HCT116 (cell line): ENCODE data around the gene ARHGDIG. TPM values are rescaled to one million over a fixed set of nuclear protein-coding genes. Genes with fewer than 3 reads are reported as not detected.

ENCODE experiments used
- ATAC-seq: fragments of 200-7000 bp; cut with Tn5 transposase; 2 replicates; pipeline ENCODE4 v1.9.1; 2020; ENCODE audit warnings: mild to moderate bottlenecking, moderate library complexity
- BruUV-seq: library from RNA; stranded (reverse); fragments of 400-500 nt; replicated peaks from 2 replicates; lab custom pipeline; 2021; lab: Mats Ljungman, UMichigan
- CTCF ChIA-PET: fragments of 300-600 bp; sonication (Branson Sonifier 250); formaldehyde crosslinking; loops from one replicate; lab custom pipeline; 2021; ENCODE audit warnings: antibody characterized with exemption; lab: Charles Lee
- POLR2A ChIA-PET: fragments of 300-600, 350-600 bp; sonication (Branson Sonifier 250); formaldehyde crosslinking; loops from one replicate; lab custom pipeline; 2021; ENCODE audit warnings: antibody characterized with exemption; lab: Charles Lee
- RAD21 ChIA-PET, 2 experiments: fragments of 300-600 bp; sonication (Branson Sonifier 250); formaldehyde crosslinking; loops; one replicate each; lab custom pipeline; 2023; ENCODE audit warnings: low total read pairs in 2 of 2; ENCODE audit not compliant: uncharacterized antibody in 2 of 2, unreplicated experiment in 2 of 2, low non-redundant PET in 1 of 2; lab: Charles Lee
- DNase-seq: peaks from one replicate; pipeline ENCODE4 v3.0.0-alpha.2; 2010; ENCODE audit warnings: low read depth, low spot score
- H2AFZ ChIP-seq: fragments of 200-600 bp; shearing (Covaris generic), sonication (generic); 2 replicates; pipeline ENCODE4 v1.6.1; 2017; ENCODE audit warnings: low read depth, mixed run types, mixed read lengths, antibody characterized with exemption, low read length; ENCODE audit not compliant: poor library complexity, severe bottlenecking
- H3K27ac ChIP-seq: 2 replicates; pipeline ENCODE4 v1.5.1; 2012; ENCODE audit warnings: low read depth, low read length
- H3K27me3 ChIP-seq: fragments of 200-600 bp; sonication (generic); 2 replicates; pipeline ENCODE4 v1.6.1; 2016; ENCODE audit warnings: mixed run types, low read length, mixed read lengths; ENCODE audit not compliant: insufficient read depth
- H3K36me3 ChIP-seq, 2 experiments: fragments of 200-500 bp in 1 of 2; fragments of 200-600 bp in 1 of 2; sonication (Bioruptor generic) in 1 of 2; sonication (generic) in 1 of 2; 2 replicates each; pipeline versions ENCODE4 v1.5.1 to v1.6.1; 2014 to 2016; ENCODE audit warnings: low read length in 2 of 2, inconsistent platforms in 1 of 2, mixed read lengths in 1 of 2, mixed run types in 1 of 2; ENCODE audit not compliant: insufficient read depth in 2 of 2, control insufficient read depth in 1 of 2
- H3K4me1 ChIP-seq, 2 experiments: fragments of 200-600 bp in 1 of 2; sonication (generic) in 1 of 2; 2 replicates each; pipeline versions ENCODE4 v1.5.1 to v1.6.1; 2012 to 2017; ENCODE audit warnings: low read length in 2 of 2, inconsistent platforms in 1 of 2, mild to moderate bottlenecking in 1 of 2, mixed read lengths in 1 of 2, mixed run types in 1 of 2, moderate library complexity in 1 of 2; ENCODE audit not compliant: insufficient read depth in 2 of 2, control insufficient read depth in 1 of 2
- H3K4me2 ChIP-seq: fragments of 200-600 bp; sonication (generic); 2 replicates; pipeline ENCODE4 v1.6.1; 2017; ENCODE audit warnings: mixed run types, low read length, mixed read lengths
- H3K4me3 ChIP-seq, 2 experiments: fragments of 200-600 bp in 1 of 2; sonication (generic) in 1 of 2; replicated peaks in 1 of 2; 2 replicates each; pipeline ENCODE4 v1.5.1; 2011 to 2016; ENCODE audit warnings: low read length in 2 of 2, control low read depth in 1 of 2, low read depth in 1 of 2, mild to moderate bottlenecking in 1 of 2, mixed read lengths in 1 of 2, mixed run types in 1 of 2
- H3K79me2 ChIP-seq: fragments of 200-600 bp; sonication (generic); 2 replicates; pipeline ENCODE4 v1.6.1; 2017; ENCODE audit warnings: mild to moderate bottlenecking, mixed run types, low read length, moderate library complexity, mixed read lengths; ENCODE audit not compliant: insufficient read depth
- H3K9ac ChIP-seq: fragments of 200-600 bp; sonication (generic); 2 replicates; pipeline ENCODE4 v1.6.1; 2016; ENCODE audit warnings: low read length, mixed read lengths
- H3K9me2 ChIP-seq: fragments of 200-600 bp; sonication (generic), shearing (Covaris generic); 2 replicates; pipeline ENCODE4 v1.6.1; 2017; ENCODE audit warnings: mixed run types, mild to moderate bottlenecking, moderate library complexity; ENCODE audit not compliant: insufficient read depth
- H3K9me3 ChIP-seq, 2 experiments: fragments of 200-500 bp in 1 of 2; fragments of 200-600 bp in 1 of 2; sonication (Bioruptor generic) in 1 of 2; sonication (generic) in 1 of 2; 2 replicates each; pipeline ENCODE4 v1.6.1; 2014 to 2017; ENCODE audit warnings: low read length in 2 of 2, mixed read lengths in 2 of 2, inconsistent platforms in 1 of 2, low read depth in 1 of 2, mild to moderate bottlenecking in 1 of 2, mixed run types in 1 of 2, moderate library complexity in 1 of 2; ENCODE audit not compliant: control insufficient read depth in 1 of 2, insufficient read depth in 1 of 2
- H4K20me1 ChIP-seq: fragments of 200-600 bp; sonication (generic), shearing (Covaris generic); 2 replicates; pipeline ENCODE4 v1.6.1; 2017; ENCODE audit warnings: mixed run types, mild to moderate bottlenecking, moderate library complexity; ENCODE audit not compliant: insufficient read depth
- CBX3 ChIP-seq: IDR thresholded peaks from 2 replicates; pipeline ENCODE4 v1.6.1; 2012; ENCODE audit warnings: low read depth
- CEBPB ChIP-seq: IDR thresholded peaks from 2 replicates; pipeline ENCODE4 v1.6.1; 2012; ENCODE audit warnings: low read depth
- CTCF ChIP-seq, 3 experiments: fragments of 200-600 bp in 1 of 3; sonication (generic) in 1 of 3; IDR thresholded peaks in 2 of 3; conservative IDR thresholded peaks in 1 of 3; 2 replicates each; pipeline ENCODE4 v1.5.1; 2012 to 2017; ENCODE audit warnings: low read depth in 2 of 3, low read length in 2 of 3, antibody characterized with exemption in 1 of 3, borderline replicate concordance in 1 of 3, control low read depth in 1 of 3, mild to moderate bottlenecking in 1 of 3, mixed read lengths in 1 of 3, mixed run types in 1 of 3, moderate library complexity in 1 of 3; ENCODE audit not compliant: insufficient read depth in 1 of 3
- EGR1 ChIP-seq: IDR thresholded peaks from 2 replicates; pipeline ENCODE4 v1.6.1; 2012; ENCODE audit warnings: low read depth
- EZH2 ChIP-seq: fragments of 200-600 bp; sonication (generic); IDR thresholded peaks from 2 replicates; pipeline ENCODE4 v1.6.1; 2017; ENCODE audit warnings: antibody characterized with exemption, mixed run types
- EZH2phosphoT487 ChIP-seq: fragments of 200-600 bp; IDR thresholded peaks from 2 replicates; pipeline ENCODE4 v1.6.1; 2018; ENCODE audit warnings: antibody characterized with exemption, borderline replicate concordance
- RAD21 ChIP-seq: IDR thresholded peaks from 2 replicates; pipeline ENCODE4 v1.6.1; 2012; ENCODE audit warnings: low read depth, mild to moderate bottlenecking
- SIN3A ChIP-seq: IDR thresholded peaks from 2 replicates; pipeline ENCODE4 v1.6.1; 2012; ENCODE audit warnings: low read depth
- TCF7L2 ChIP-seq: IDR thresholded peaks from 2 replicates; pipeline ENCODE4 v1.7.0; 2011; ENCODE audit warnings: borderline replicate concordance, inconsistent platforms; ENCODE audit not compliant: insufficient read depth, insufficient read length; ENCODE audit errors: extremely low read depth
- ZBTB33 ChIP-seq: IDR thresholded peaks from 2 replicates; pipeline ENCODE4 v1.6.1; 2011; ENCODE audit warnings: mild to moderate bottlenecking, low read length, moderate library complexity; ENCODE audit not compliant: insufficient replicate concordance; ENCODE audit errors: extremely low read depth
- ZNF274 ChIP-seq: fragments of 200-500 bp; sonication (Bioruptor generic); IDR thresholded peaks from 2 replicates; pipeline ENCODE4 v1.6.1; 2014; ENCODE audit warnings: mild to moderate bottlenecking, low read depth, low read length, inconsistent platforms
- intact Hi-C: fragments of 100-400 bp; cut with micrococcal nuclease; formaldehyde crosslinking; loops from 2 replicates; pipeline ENCODE4 v1.10.0; 2022
- total RNA-seq: library from RNA; stranded (reverse); gene quantifications from one replicate; pipeline ENCODE4 v1.2.1, GENCODE V29; 2021; ENCODE audit not compliant: unreplicated experiment

Gene ARHGDIG
- total RNA-seq, 1 experiment from 2014 or later: not detected

GRCh38 chr16:324451-325334 lies 44.3 kb downstream of the ARHGDIG start:
- Histone ChIP-seq H3K27ac (no peak overlapping the region), H2AFZ (no peak overlapping the region), H3K79me2 (peaks cover 20% of the 10 kb centered on the region; the same call in 1 of the 2 replicates), H3K27me3 (no peaks in the 10 kb centered on the region), H3K9me2 (no peaks in the 10 kb centered on the region), H3K4me2 (no peak overlapping the region), H4K20me1 (no peaks in the 10 kb centered on the region), H3K4me1 (peaks cover 18 to 32% of the 10 kb centered on the region in 2 experiments), H3K9ac (no peak overlapping the region), H3K4me3 (no peak overlapping the region), H3K36me3 (no peaks in the 10 kb centered on the region), H3K9me3 (no peaks in the 10 kb centered on the region)
- TF ChIP-seq EZH2 (no peak), SIN3A (no peak), RAD21 (no peak), EGR1 (no peak), CBX3 (no peak), ZNF274 (no peak), TCF7L2 (no peak), ZBTB33 (no peak), EZH2phosphoT487 (no peak), CTCF (IDR thresholded peaks at IDR 0.05 in 2 of 3, conservative IDR thresholded peaks at IDR 0.05 in 1 of 3; ENCODE audit: borderline replicate concordance in 1 of 3, insufficient read depth in 1 of 3, low read depth in 2 of 3, low read length in 2 of 3) (no peak), CEBPB (no peak)
- intact Hi-C loops: no loop called here
- ATAC-seq: no peak
- no TSS peak for BruUV-seq
- ChIA-PET POLR2A (no interaction called here), RAD21 (no interaction called here), CTCF (no interaction called here)
- DNase-seq: no peak
